Uterus (tissue), 2 donors: ENCODE results near the gene OSBPL7.

Experiments
- POLR2A ChIP-seq, 2 donors: fragments of 450-650 bp; IDR thresholded peaks; one replicate each; pipeline ENCODE4 v1.6.1; 2016; ENCODE audit warnings: antibody characterized with exemption in 2 of 2, mild to moderate bottlenecking in 1 of 2, moderate library complexity in 1 of 2
- TF ChIP-seq, protein P1 (sequence below), 4 experiments: fragments of 200-600 bp in 2 of 4; fragments of 450-650 bp in 2 of 4; sonication (generic) in 2 of 4; IDR thresholded peaks; one replicate each; pipeline ENCODE4 v1.5.1; 2016 to 2019; ENCODE audit warnings: antibody characterized with exemption in 4 of 4, mild to moderate bottlenecking in 2 of 4, moderate library complexity in 1 of 4

DNA sequence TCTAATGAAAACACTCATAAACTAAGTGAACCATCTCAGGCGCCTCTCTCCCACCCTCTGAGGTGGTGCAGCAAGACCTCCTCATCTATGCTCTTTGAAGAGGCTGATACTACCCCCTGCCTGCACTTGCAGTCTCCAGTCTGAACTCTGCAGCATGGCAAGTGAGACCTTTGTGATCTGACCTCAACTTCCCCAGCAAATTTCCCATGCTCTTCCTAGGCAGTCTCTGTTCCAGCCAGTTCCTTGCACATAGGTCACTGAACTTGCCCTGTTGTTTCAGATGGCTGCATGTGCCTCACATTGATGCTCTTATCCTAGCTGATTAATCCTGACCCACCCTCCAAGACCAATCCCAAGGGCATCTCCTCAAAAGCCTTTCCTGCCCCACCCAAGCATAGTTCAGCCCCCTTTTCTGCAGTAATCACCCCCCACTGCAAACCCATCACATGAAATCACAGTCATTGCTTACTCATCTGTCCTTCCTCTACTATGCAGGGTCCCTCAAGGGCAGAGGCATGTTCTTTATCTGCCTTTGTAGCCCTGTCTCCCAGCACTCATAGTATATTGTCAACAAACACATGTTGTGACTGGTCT lies 46.5 kb downstream of the OSBPL7 start:
- TF ChIP-seq, protein P1, sequence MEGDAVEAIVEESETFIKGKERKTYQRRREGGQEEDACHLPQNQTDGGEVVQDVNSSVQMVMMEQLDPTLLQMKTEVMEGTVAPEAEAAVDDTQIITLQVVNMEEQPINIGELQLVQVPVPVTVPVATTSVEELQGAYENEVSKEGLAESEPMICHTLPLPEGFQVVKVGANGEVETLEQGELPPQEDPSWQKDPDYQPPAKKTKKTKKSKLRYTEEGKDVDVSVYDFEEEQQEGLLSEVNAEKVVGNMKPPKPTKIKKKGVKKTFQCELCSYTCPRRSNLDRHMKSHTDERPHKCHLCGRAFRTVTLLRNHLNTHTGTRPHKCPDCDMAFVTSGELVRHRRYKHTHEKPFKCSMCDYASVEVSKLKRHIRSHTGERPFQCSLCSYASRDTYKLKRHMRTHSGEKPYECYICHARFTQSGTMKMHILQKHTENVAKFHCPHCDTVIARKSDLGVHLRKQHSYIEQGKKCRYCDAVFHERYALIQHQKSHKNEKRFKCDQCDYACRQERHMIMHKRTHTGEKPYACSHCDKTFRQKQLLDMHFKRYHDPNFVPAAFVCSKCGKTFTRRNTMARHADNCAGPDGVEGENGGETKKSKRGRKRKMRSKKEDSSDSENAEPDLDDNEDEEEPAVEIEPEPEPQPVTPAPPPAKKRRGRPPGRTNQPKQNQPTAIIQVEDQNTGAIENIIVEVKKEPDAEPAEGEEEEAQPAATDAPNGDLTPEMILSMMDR (IDR thresholded peaks at IDR 0.05) = no peak
- TF ChIP-seq POLR2A (IDR thresholded peaks at IDR 0.05) = no peak
